SK-N-SH (cell line): ENCODE data around the gene UBAP1L. TPM values are rescaled to one million over a fixed set of nuclear protein-coding genes. Genes with fewer than 3 reads are reported as not detected.

Source experiments
- CTCF ChIA-PET: fragments of 300-600, 350-600 bp; formaldehyde crosslinking; extraction: SDS; loops from one replicate; lab custom pipeline; 2021; lab: Yijun Ruan, JAX
- POLR2A ChIA-PET: fragments of 350-600 bp; sonication (Branson Sonifier 250); formaldehyde crosslinking; extraction: SDS; loops from one replicate; lab custom pipeline; 2020; ENCODE audit warnings: antibody characterized with exemption, inconsistent platforms; lab: Yijun Ruan, JAX
- DNase-seq: peaks from one replicate; pipeline ENCODE4 v3.0.0; 2012
- H2AFZ ChIP-seq: fragments of 200-600 bp; sonication (generic); 2 replicates; pipeline ENCODE4 v1.8.1; 2016; ENCODE audit warnings: antibody characterized with exemption, mild to moderate bottlenecking, low read depth
- H3F3A ChIP-seq: fragments of 200-600 bp; sonication (generic); replicated peaks from 2 replicates; pipeline ENCODE3; 2016; ENCODE audit warnings: antibody characterized with exemption, mild to moderate bottlenecking; ENCODE audit not compliant: insufficient read depth
- H3K27ac ChIP-seq, 2 experiments: fragments of 200-500 bp in 1 of 2; fragments of 200-600 bp in 1 of 2; sonication (Bioruptor generic) in 1 of 2; sonication (generic), shearing (Covaris generic) in 1 of 2; 2 replicates each; pipeline versions ENCODE4 v1.5.1 to v1.6.1; 2014 to 2016; ENCODE audit warnings: low read depth in 2 of 2, inconsistent platforms in 1 of 2, low read length in 1 of 2, mild to moderate bottlenecking in 1 of 2, mixed read lengths in 1 of 2
- H3K27me3 ChIP-seq: fragments of 200-600 bp; sonication (generic), shearing (Covaris generic); 2 replicates; pipeline ENCODE4 v1.6.1; 2016; ENCODE audit warnings: mixed run types; ENCODE audit not compliant: insufficient read depth
- H3K36me3 ChIP-seq, 2 experiments: fragments of 200-500 bp in 1 of 2; fragments of 200-600 bp in 1 of 2; sonication (Bioruptor generic) in 1 of 2; sonication (generic) in 1 of 2; replicated peaks in 1 of 2; 2 replicates each; pipeline versions ENCODE3 to v1.5.1; 2014 to 2016; ENCODE audit warnings: low read length in 1 of 2, mild to moderate bottlenecking in 1 of 2; ENCODE audit not compliant: insufficient read depth in 2 of 2, control insufficient read depth in 1 of 2
- H3K4me1 ChIP-seq, 2 experiments: fragments of 200-500 bp in 1 of 2; fragments of 200-600 bp in 1 of 2; sonication (Bioruptor generic) in 1 of 2; sonication (generic), shearing (Covaris generic) in 1 of 2; 2 replicates each; pipeline versions ENCODE4 v1.5.1 to v1.6.1; 2014 to 2016; ENCODE audit warnings: low read depth in 1 of 2, low read length in 1 of 2, mixed run types in 1 of 2; ENCODE audit not compliant: insufficient read depth in 2 of 2, control insufficient read depth in 1 of 2
- H3K4me2 ChIP-seq: fragments of 200-600 bp; sonication (generic), shearing (Covaris generic); 2 replicates; pipeline ENCODE4 v1.6.1; 2017; ENCODE audit warnings: mixed run types
- H3K4me3 ChIP-seq, 2 experiments: fragments of 200-500 bp in 1 of 2; fragments of 200-600 bp in 1 of 2; sonication (Bioruptor generic) in 1 of 2; sonication (generic), shearing (Covaris generic) in 1 of 2; 2 replicates each; pipeline versions ENCODE4 v1.5.1 to v1.8.1; 2014 to 2016; ENCODE audit warnings: low read depth in 2 of 2, inconsistent platforms in 1 of 2, low read length in 1 of 2, mild to moderate bottlenecking in 1 of 2, mixed read lengths in 1 of 2, moderate library complexity in 1 of 2
- H3K79me2 ChIP-seq: fragments of 200-600 bp; sonication (generic); 2 replicates; pipeline ENCODE4 v1.8.1; 2017; ENCODE audit warnings: mild to moderate bottlenecking; ENCODE audit not compliant: insufficient read depth
- H3K9ac ChIP-seq: fragments of 200-600 bp; sonication (generic); 2 replicates; pipeline ENCODE4 v1.6.1; 2017; ENCODE audit warnings: mixed run types
- H3K9me2 ChIP-seq: fragments of 200-600 bp; sonication (generic); 2 replicates; pipeline ENCODE4 v1.6.1; 2017; ENCODE audit warnings: mixed run types
- H3K9me3 ChIP-seq: fragments of 200-600 bp; sonication (generic); 2 replicates; pipeline ENCODE4 v1.6.1; 2017; ENCODE audit warnings: mixed run types, mild to moderate bottlenecking, moderate library complexity
- H4K20me1 ChIP-seq: fragments of 200-600 bp; sonication (generic); 2 replicates; pipeline ENCODE4 v1.6.1; 2017; ENCODE audit warnings: mild to moderate bottlenecking, mixed run types; ENCODE audit not compliant: insufficient read depth
- CHD2 ChIP-seq: fragments of 150-350 bp; IDR thresholded peaks from 2 replicates; pipeline ENCODE4 v1.6.1; 2018; ENCODE audit warnings: low read length; ENCODE audit not compliant: partially characterized antibody
- EP300 ChIP-seq, 2 experiments: IDR thresholded peaks; 2 replicates each; pipeline versions ENCODE4 v1.4.0 to v1.6.1; 2012; ENCODE audit warnings: borderline replicate concordance in 1 of 2, low read depth in 1 of 2, low read length in 1 of 2
- FOSL2 ChIP-seq: IDR thresholded peaks from 2 replicates; pipeline ENCODE4 v1.4.0; 2012; ENCODE audit warnings: low read depth, mild to moderate bottlenecking, moderate library complexity, borderline replicate concordance
- FOXM1 ChIP-seq: IDR thresholded peaks from 2 replicates; pipeline ENCODE4 v1.4.0; 2012; ENCODE audit warnings: low read depth, mild to moderate bottlenecking
- GABPA ChIP-seq: IDR thresholded peaks from 2 replicates; pipeline ENCODE4 v1.4.0; 2012; ENCODE audit warnings: low read depth, mild to moderate bottlenecking
- IRF3 ChIP-seq: fragments of 150-350 bp; IDR thresholded peaks from 2 replicates; pipeline ENCODE4 v1.6.1; 2016; ENCODE audit warnings: mild to moderate bottlenecking, low read depth, low read length
- JUND ChIP-seq: IDR thresholded peaks from 2 replicates; pipeline ENCODE4 v1.4.0; 2012
- MEF2A ChIP-seq: IDR thresholded peaks from 2 replicates; pipeline ENCODE4 v1.4.0; 2012; ENCODE audit warnings: low read depth, borderline replicate concordance
- MXI1 ChIP-seq: IDR thresholded peaks from 2 replicates; pipeline ENCODE4 v1.6.1; 2012; ENCODE audit warnings: mild to moderate bottlenecking, low read depth, low read length, improper control_type of control experiment
- NRF1 ChIP-seq: IDR thresholded peaks from 2 replicates; pipeline ENCODE4 v1.6.1; 2012; ENCODE audit warnings: low read depth, mild to moderate bottlenecking, low read length
- PBX3 ChIP-seq: IDR thresholded peaks from 2 replicates; pipeline ENCODE4; 2012
- POLR2AphosphoS5 ChIP-seq: IDR thresholded peaks from 2 replicates; pipeline ENCODE4 v1.6.1; 2012; ENCODE audit warnings: low read depth, low read length
- RCOR1 ChIP-seq: fragments of 150-350 bp; IDR thresholded peaks from 2 replicates; pipeline ENCODE4 v1.6.1; 2017; ENCODE audit warnings: antibody characterized with exemption, low read length
- RFX5 ChIP-seq: IDR thresholded peaks from 2 replicates; pipeline ENCODE4 v1.6.1; 2012; ENCODE audit warnings: mild to moderate bottlenecking, improper control_type of control experiment, low read length
- RXRA ChIP-seq: IDR thresholded peaks from 2 replicates; pipeline ENCODE4 v1.4.0; 2012; ENCODE audit warnings: low read depth, mild to moderate bottlenecking, borderline replicate concordance
- SIN3A ChIP-seq: IDR thresholded peaks from 2 replicates; pipeline ENCODE4 v1.6.1; 2012; ENCODE audit warnings: low read depth, mild to moderate bottlenecking, low read length, moderate library complexity, borderline replicate concordance
- TAF1 ChIP-seq: IDR thresholded peaks from 2 replicates; pipeline ENCODE4 v1.6.1; 2012; ENCODE audit warnings: low read depth, mild to moderate bottlenecking, low read length, moderate library complexity, borderline replicate concordance
- USF1 ChIP-seq: IDR thresholded peaks from 2 replicates; pipeline ENCODE4 v1.4.0; 2012; ENCODE audit warnings: low read depth, borderline replicate concordance
- USF2 ChIP-seq: fragments of 150-350 bp; IDR thresholded peaks from 2 replicates; pipeline ENCODE4 v1.6.1; 2017; ENCODE audit warnings: antibody characterized with exemption, low read length, low read depth, borderline replicate concordance
- WGBS: methylation state at CpG from one replicate; pipeline ENCODE4 v1.1.6; 2017; ENCODE audit warnings: low lambda C conversion rate; 5-methylcytosine and 5-hydroxymethylcytosine counted together
- polyA plus RNA-seq, 3 experiments: library from polyadenylated mRNA; depleted of rRNA; stranded (reverse); fragments of >200 nt; gene quantifications; 2 replicates each; pipeline ENCODE4 v1.2.3, GENCODE V29; 2012

UBAP1L gene
- polyA plus RNA-seq, 1 of the 3 experiments (the other 2 are of a cell fraction) = 1.8 TPM

- no peak for DNase-seq
- TF ChIP-seq RFX5 (no peak), TAF1 (no peak), USF1 (no peak), FOSL2 (no peak), POLR2AphosphoS5 (no peak), RCOR1 (no peak), IRF3 (no peak), MEF2A (no peak), FOXM1 (no peak), EP300 (IDR thresholded peaks at IDR 0.05; ENCODE audit: borderline replicate concordance in 1 of 2, low read depth in 1 of 2, low read length in 1 of 2) (no peak), MXI1 (no peak), USF2 (no peak), CHD2 (no peak), PBX3 (no peak), GABPA (no peak), NRF1 (no peak), SIN3A (no peak), RXRA (no peak), JUND (no peak)
- TF ChIP-seq, all 33 proteins: peak for 0
- Histone ChIP-seq H3K79me2 (no peaks in the 10 kb centered on the region), H3K9me2 (no peaks in the 10 kb centered on the region), H3K9me3 (no peaks in the 10 kb centered on the region), H3K27me3 (no peaks in the 10 kb centered on the region), H3K4me1 (peaks cover 0 to 10% of the 10 kb centered on the region in 2 experiments; a peak in 1 of 4 replicates), H3F3A (no peaks in the 10 kb centered on the region), H3K36me3 (no peaks in the 10 kb centered on the region), H2AFZ (no peak overlapping the region), H3K9ac (no peak overlapping the region), H4K20me1 (no peaks in the 10 kb centered on the region), H3K27ac (no peak overlapping the region), H3K4me2 (no peak overlapping the region), H3K4me3 (no peak overlapping the region)
- POLR2A ChIA-PET = no interaction called here
- CTCF ChIA-PET = interaction anchor here (0.6 to 9.3 kb wide), 8 partner anchors 14 to 321 kb away, joined by 3 to 109 read pairs (median 8); partner anchors contain the start of gene RASL12
- no CpG with 5 or more reads among the region's 2 CpGs for WGBS
Observed at GRCh38 chr15:65051266-65051665, 63.7 kb downstream of the UBAP1L start.
